ENCODE results near the gene AFDN.

DNA sequence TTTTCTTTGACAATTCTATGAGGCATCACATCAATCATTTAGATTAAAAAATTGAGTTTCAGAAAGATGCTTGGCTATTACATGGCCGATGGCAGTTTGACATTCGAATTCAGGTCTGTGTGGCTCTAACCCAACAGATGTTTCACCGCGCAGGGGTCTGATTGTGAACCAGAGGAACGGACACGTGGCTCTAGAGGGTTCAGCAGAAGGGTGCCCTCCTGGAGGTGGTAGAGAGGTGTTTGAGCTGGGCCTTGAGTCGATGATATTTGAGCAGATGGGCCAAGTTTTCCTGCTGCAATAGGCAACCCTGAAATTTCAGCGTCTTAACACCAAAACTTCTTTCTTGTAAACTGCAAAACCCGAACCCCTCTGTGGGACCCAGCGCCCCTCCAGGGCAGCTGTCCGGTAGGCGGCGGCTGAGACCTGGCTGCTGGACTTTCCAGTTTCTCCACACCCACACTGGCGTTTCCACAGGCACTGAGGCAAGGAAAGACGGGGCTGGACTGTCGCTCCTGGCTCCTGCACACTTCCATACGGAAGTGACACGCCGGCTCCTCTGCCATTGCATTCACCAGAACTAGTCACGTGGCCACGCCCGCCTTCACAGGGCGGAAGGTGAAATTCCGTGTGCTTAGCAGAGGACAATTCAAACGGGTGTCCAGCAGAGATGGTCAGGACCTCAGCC is 11.3 kb upstream of the AFDN start:
- no peak for TF ChIP-seq POLR2A (IDR thresholded peaks at IDR 0.05)
- TF ChIP-seq, protein P1, sequence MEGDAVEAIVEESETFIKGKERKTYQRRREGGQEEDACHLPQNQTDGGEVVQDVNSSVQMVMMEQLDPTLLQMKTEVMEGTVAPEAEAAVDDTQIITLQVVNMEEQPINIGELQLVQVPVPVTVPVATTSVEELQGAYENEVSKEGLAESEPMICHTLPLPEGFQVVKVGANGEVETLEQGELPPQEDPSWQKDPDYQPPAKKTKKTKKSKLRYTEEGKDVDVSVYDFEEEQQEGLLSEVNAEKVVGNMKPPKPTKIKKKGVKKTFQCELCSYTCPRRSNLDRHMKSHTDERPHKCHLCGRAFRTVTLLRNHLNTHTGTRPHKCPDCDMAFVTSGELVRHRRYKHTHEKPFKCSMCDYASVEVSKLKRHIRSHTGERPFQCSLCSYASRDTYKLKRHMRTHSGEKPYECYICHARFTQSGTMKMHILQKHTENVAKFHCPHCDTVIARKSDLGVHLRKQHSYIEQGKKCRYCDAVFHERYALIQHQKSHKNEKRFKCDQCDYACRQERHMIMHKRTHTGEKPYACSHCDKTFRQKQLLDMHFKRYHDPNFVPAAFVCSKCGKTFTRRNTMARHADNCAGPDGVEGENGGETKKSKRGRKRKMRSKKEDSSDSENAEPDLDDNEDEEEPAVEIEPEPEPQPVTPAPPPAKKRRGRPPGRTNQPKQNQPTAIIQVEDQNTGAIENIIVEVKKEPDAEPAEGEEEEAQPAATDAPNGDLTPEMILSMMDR (IDR thresholded peaks at IDR 0.05) = no peak

Measured in vagina (tissue), 2 donors.